SK-N-SH treated with all-trans-retinoic acid at 6 μM for 48 hours (cell line): ENCODE measurements around the gene PSPN.

ENCODE experiments used
- CREB5 ChIP-seq: fragments of 250-450 bp; sonication (Bioruptor Pico); IDR thresholded peaks from 2 replicates; pipeline ENCODE4 v1.5.1; 2020; ENCODE audit warnings: low read depth, mild to moderate bottlenecking, moderate library complexity
- PATZ1 ChIP-seq: fragments of 250-450 bp; sonication (Bioruptor Pico); IDR thresholded peaks from 2 replicates; pipeline ENCODE4 v1.8.0; 2020; ENCODE audit warnings: mild to moderate bottlenecking, moderate library complexity, borderline replicate concordance
- RARB ChIP-seq: fragments of 250-450 bp; sonication (Bioruptor Pico); IDR thresholded peaks from 2 replicates; pipeline ENCODE4 v1.8.0; 2021; ENCODE audit warnings: mild to moderate bottlenecking, moderate library complexity
- TCF4 ChIP-seq: fragments of 250-450 bp; sonication (Bioruptor Pico); IDR thresholded peaks from 2 replicates; pipeline ENCODE4 v1.8.0; 2021; ENCODE audit warnings: mild to moderate bottlenecking, moderate library complexity, borderline replicate concordance

- TF ChIP-seq CREB5 (CRISPR knock-in tag), result no peak
- no peak for TF ChIP-seq RARB
- no peak for TF ChIP-seq TCF4 (CRISPR knock-in tag)
- no peak for TF ChIP-seq PATZ1 (CRISPR knock-in tag)
Observed at GRCh38 chr19:6412447-6413091, 36.8 kb upstream of the PSPN start.
